ENCODE data around the gene PACRG. TPM values are rescaled to one million over a fixed set of nuclear protein-coding genes. Genes with fewer than 3 reads are reported as not detected.
A peak's percentile ranks its signal among the peaks of the same experiment; 100 is the strongest.

PACRG gene
- total and polyA plus RNA-seq, 2 of the 8 experiments (the other 6 are each of a cell fraction or from before 2014, with no cell fraction given): 0.44 to 0.54 TPM

DNA sequence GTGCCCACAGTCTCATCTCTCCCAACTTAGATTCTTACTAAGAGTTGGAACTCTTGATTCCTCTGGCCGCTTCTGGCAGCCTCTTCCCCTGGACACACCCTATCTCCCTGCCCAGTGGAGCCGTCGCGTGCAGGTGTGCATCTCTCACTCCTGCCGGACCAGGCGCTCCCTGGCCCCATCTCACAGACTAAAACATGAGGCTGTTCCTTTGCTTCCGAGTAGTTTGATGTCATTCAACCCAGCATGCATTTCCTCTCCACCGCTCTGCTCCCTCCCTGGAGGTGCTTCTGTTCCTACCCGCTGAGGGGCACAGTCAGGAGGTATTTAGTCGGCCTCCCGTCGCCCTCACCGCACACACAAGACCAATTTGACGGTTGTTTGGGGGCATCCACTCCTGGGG, 458.8 kb downstream of the PACRG start:
- Histone ChIP-seq H3K56ac (replicated peaks; ENCODE audit: insufficient read length, low read depth, low read length) (no peak overlapping the region), H3K27me3 (replicated peaks in 1 of 4; ENCODE audit: control insufficient read depth in 3 of 4, extremely low read depth in 1 of 4, insufficient read depth in 3 of 4, low read length in 3 of 4) (no peaks in the 10 kb centered on the region), H4K8ac (ENCODE audit: extremely low read depth, insufficient read depth, low read length) (peak overlapping the region; percentile 75; the same call in 1 of the 2 replicates), H3K4me2 (ENCODE audit: insufficient read depth in 1 of 2, low read depth in 2 of 2, low read length in 2 of 2) (no peak overlapping the region), H3K9ac (replicated peaks in 1 of 4; ENCODE audit: extremely low read depth in 1 of 4, low read depth in 3 of 4, low read length in 3 of 4) (no peak overlapping the region), H3K4me1 (replicated peaks in 1 of 4; ENCODE audit: control insufficient read depth in 3 of 4, insufficient read depth in 4 of 4, low read length in 3 of 4) (peaks cover 0 to 14% (median 2%) of the 10 kb centered on the region in 4 experiments; a peak in 5 of 7 replicates), H3K79me1 (ENCODE audit: low read depth, low read length) (no peaks in the 10 kb centered on the region), H3K4ac (replicated peaks; ENCODE audit: insufficient read length, low read depth, low read length) (no peak overlapping the region), H3K23ac (ENCODE audit: insufficient read length) (no peak overlapping the region), H3K23me2 (ENCODE audit: low read depth, low read length) (no peaks in the 10 kb centered on the region), H2BK20ac (ENCODE audit: low read length) (0 out of 2 replicates have a peak overlapping the region, but pooled peaks have one; percentile 72), H4K20me1 (replicated peaks in 1 of 2; ENCODE audit: control insufficient read depth in 1 of 2, insufficient read depth in 2 of 2, low read length in 2 of 2) (no peaks in the 10 kb centered on the region), H4K91ac (replicated peaks; ENCODE audit: insufficient read length, low read length) (peak overlapping the region; percentile 52), H2BK15ac (ENCODE audit: low read length) (no peak overlapping the region), H2AFZ (ENCODE audit: low read length) (no peak overlapping the region), H3K9me3 (ENCODE audit: insufficient read depth in 2 of 2, low read depth in 1 of 2, low read length in 1 of 2) (no peaks in the 10 kb centered on the region), H3K14ac (ENCODE audit: insufficient read length) (no peak overlapping the region), H3K79me2 (ENCODE audit: control insufficient read depth in 1 of 2, insufficient read depth in 2 of 2, low read length in 2 of 2) (no peaks in the 10 kb centered on the region), H2BK5ac (ENCODE audit: low read depth, low read length) (0 out of 2 replicates have a peak overlapping the region, but pooled peaks have one; percentile 15), H3K4me3 (ENCODE audit: extremely low read depth in 1 of 4, insufficient read depth in 2 of 4, low read depth in 3 of 4, low read length in 4 of 4) (no peak overlapping the region), H4K5ac (ENCODE audit: insufficient read length, low read depth, low read length) (no peak overlapping the region), H2AK5ac (ENCODE audit: low read depth, low read length) (no peak overlapping the region), H2BK120ac (replicated peaks; ENCODE audit: low read depth, low read length) (no peak overlapping the region), H3K36me3 (ENCODE audit: control insufficient read depth in 2 of 4, insufficient read depth in 4 of 4, low read length in 3 of 4) (no peaks in the 10 kb centered on the region), H3K27ac (ENCODE audit: low read depth, low read length) (no peak overlapping the region), H3K18ac (ENCODE audit: extremely low read depth, low read length) (peak overlapping the region; percentile 36; the same call in 1 of the 2 replicates), H2BK12ac (ENCODE audit: low read depth, low read length) (no peak overlapping the region)
- 83% methylated on average over 13 of the region's 14 CpGs; no CpG with 5 or more reads in 1 of the 2 experiments for WGBS, 2 experiments (ENCODE audit: extremely low coverage in 1 of 2, insufficient coverage in 1 of 2, insufficient read length in 1 of 2, insufficient replicate concordance in 2 of 2, low coverage in 1 of 2, low lambda C conversion rate in 2 of 2, missing lambda C conversion rate in 1 of 2)
- no peak for DNase-seq (ENCODE audit: low read depth in 1 of 2, low spot score in 2 of 2)
- ChIA-PET POLR2A (ENCODE audit: partially characterized antibody) (no interaction called here), CTCF (ENCODE audit: partially characterized antibody) (interaction anchor here (1.2 to 1.5 kb wide), 2 partner anchors 11 to 23 kb away, joined by 3 to 4 read pairs; no protein-coding TSS in a partner anchor)
- FAIRE-seq: no peak
- no peak for TF ChIP-seq SIRT6 (IDR thresholded peaks at IDR 0.05; ENCODE audit: low read length)
- TF ChIP-seq CBX5 (IDR thresholded peaks at IDR 0.05; ENCODE audit: low read depth, low read length): no peak
- TF ChIP-seq, protein P1, sequence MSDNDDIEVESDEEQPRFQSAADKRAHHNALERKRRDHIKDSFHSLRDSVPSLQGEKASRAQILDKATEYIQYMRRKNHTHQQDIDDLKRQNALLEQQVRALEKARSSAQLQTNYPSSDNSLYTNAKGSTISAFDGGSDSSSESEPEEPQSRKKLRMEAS (IDR thresholded peaks at IDR 0.05): no peak
- TF ChIP-seq, protein P2, sequence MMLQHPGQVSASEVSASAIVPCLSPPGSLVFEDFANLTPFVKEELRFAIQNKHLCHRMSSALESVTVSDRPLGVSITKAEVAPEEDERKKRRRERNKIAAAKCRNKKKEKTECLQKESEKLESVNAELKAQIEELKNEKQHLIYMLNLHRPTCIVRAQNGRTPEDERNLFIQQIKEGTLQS (IDR thresholded peaks at IDR 0.05; ENCODE audit: insufficient read depth, low read depth, low read length): no peak
- TF ChIP-seq KDM4A (IDR thresholded peaks at IDR 0.05; ENCODE audit: low read depth, low read length, severe bottlenecking): no peak
- TF ChIP-seq RNF2 (IDR thresholded peaks at IDR 0.05; ENCODE audit: borderline replicate concordance, low read depth, low read length, missing control alignments, poor library complexity, severe bottlenecking): no peak
- no peak for TF ChIP-seq RXRA (IDR thresholded peaks at IDR 0.05; ENCODE audit: insufficient read depth, low read depth, low read length)
- no peak for TF ChIP-seq GABPA (IDR thresholded peaks at IDR 0.05; ENCODE audit: borderline replicate concordance, insufficient read depth, low read length)
- no peak for TF ChIP-seq TEAD4 (IDR thresholded peaks at IDR 0.05; ENCODE audit: low read depth, low read length)
